ENCODE measurements around the gene ZNF17. TPM values are rescaled to one million over a fixed set of nuclear protein-coding genes. Genes with fewer than 3 reads are reported as not detected.
"Not testable (repeated sequence)": the region's sequence is repeated elsewhere in the genome, so short reads cannot be mapped to it uniquely, and the experiment has no call there.

Gene ZNF17
- total RNA-seq, 2 experiments from 2014 or later: 14.9 to 31.4 TPM

- ChIA-PET CTCF (ENCODE audit: unreplicated experiment) (no interaction called here), POLR2A (interaction anchor here (0.6 to 0.7 kb wide), 3 partner anchors 16 to 305 kb away, joined by 3 to 4 read pairs (median 4); no protein-coding TSS in a partner anchor)
- Histone ChIP-seq H3K9me3 (ENCODE audit: low read length) (no peaks in the 10 kb centered on the region), H4K20me1 (ENCODE audit: insufficient read depth, low read length) (no peaks in the 10 kb centered on the region), H3K27ac (ENCODE audit: low read depth, low read length, poor library complexity, severe bottlenecking) (no peak overlapping the region), H3K4me3 (ENCODE audit: low read depth, low read length, poor library complexity, severe bottlenecking) (no peak overlapping the region), H3K4me1 (ENCODE audit: insufficient read depth, low read length, poor library complexity, severe bottlenecking) (peaks cover 12% of the 10 kb centered on the region), H3K36me3 (ENCODE audit: insufficient read depth, low read length) (no peaks in the 10 kb centered on the region), H3K79me2 (ENCODE audit: insufficient read depth, low read depth, low read length) (peaks cover 6% of the 10 kb centered on the region; the same call in 1 of the 2 replicates), H2AFZ (ENCODE audit: low read length) (no peak overlapping the region), H3K9me2 (ENCODE audit: insufficient read depth, low read length) (no peaks in the 10 kb centered on the region), H3K4me2 (ENCODE audit: low read length) (no peak overlapping the region)
- no peak for TF ChIP-seq EZH2phosphoT487 (IDR thresholded peaks at IDR 0.05; ENCODE audit: borderline replicate concordance, low read depth, low read length)
- TF ChIP-seq CTCF (conservative IDR thresholded peaks at IDR 0.05; ENCODE audit: low read length): no peak
- intact Hi-C loops (cut with micrococcal nuclease; ENCODE audit: unreplicated experiment): no loop called here
- DNase-seq (ENCODE audit: low spot score): no peak
- BruUV-seq (replicated peaks): no TSS peak
Measured at GRCh38 chr19:57366776-57367175, 44.2 kb upstream of the ZNF17 start.

GRCh38 chr19:57374179-57374578 lies 36.8 kb upstream of the ZNF17 start:
- CTCF ChIA-PET (ENCODE audit: unreplicated experiment): no interaction called here
- no peak overlapping the region for H3K4me3 ChIP-seq (ENCODE audit: low read depth, low read length, poor library complexity, severe bottlenecking)
- H3K4me2 ChIP-seq (ENCODE audit: low read length): no peak overlapping the region
- peaks cover 22% of the 10 kb centered on the region for H3K9me3 ChIP-seq (ENCODE audit: low read length)
- H3K4me1 ChIP-seq (ENCODE audit: insufficient read depth, low read length, poor library complexity, severe bottlenecking): no peaks in the 10 kb centered on the region
- H2AFZ ChIP-seq (ENCODE audit: low read length): no peak overlapping the region
- no peak overlapping the region for H3K27ac ChIP-seq (ENCODE audit: low read depth, low read length, poor library complexity, severe bottlenecking)
- DNase-seq (ENCODE audit: low spot score): no peak
- BruUV-seq (replicated peaks): no TSS peak
- POLR2A ChIA-PET: no interaction called here
- no peaks in the 10 kb centered on the region for H3K9me2 ChIP-seq (ENCODE audit: insufficient read depth, low read length)
- peaks cover 56% of the 10 kb centered on the region for H3K36me3 ChIP-seq (ENCODE audit: insufficient read depth, low read length)
- H3K79me2 ChIP-seq (ENCODE audit: insufficient read depth, low read depth, low read length): no peaks in the 10 kb centered on the region
- intact Hi-C loops (cut with micrococcal nuclease; ENCODE audit: unreplicated experiment): no loop called here
- TF ChIP-seq EZH2phosphoT487 (IDR thresholded peaks at IDR 0.05; ENCODE audit: borderline replicate concordance, low read depth, low read length) (no peak), CTCF (conservative IDR thresholded peaks at IDR 0.05; ENCODE audit: low read length) (no peak)
- H4K20me1 ChIP-seq (ENCODE audit: insufficient read depth, low read length): no peaks in the 10 kb centered on the region

GRCh38 chr19:57374647-57375046 lies 36.3 kb upstream of the ZNF17 start:
- H3K27ac ChIP-seq (ENCODE audit: low read depth, low read length, poor library complexity, severe bottlenecking); H3K4me1 ChIP-seq (ENCODE audit: insufficient read depth, low read length, poor library complexity, severe bottlenecking); H3K79me2 ChIP-seq (ENCODE audit: insufficient read depth, low read depth, low read length); H3K4me2 ChIP-seq (ENCODE audit: low read length); CTCF ChIA-PET (ENCODE audit: unreplicated experiment); BruUV-seq (replicated peaks); DNase-seq (ENCODE audit: low spot score); H2AFZ ChIP-seq (ENCODE audit: low read length); POLR2A ChIA-PET; H4K20me1 ChIP-seq (ENCODE audit: insufficient read depth, low read length); intact Hi-C loops (cut with micrococcal nuclease; ENCODE audit: unreplicated experiment); H3K9me2 ChIP-seq (ENCODE audit: insufficient read depth, low read length); H3K4me3 ChIP-seq (ENCODE audit: low read depth, low read length, poor library complexity, severe bottlenecking): not testable (repeated sequence)
- peaks cover 26% of the 10 kb centered on the region for H3K9me3 ChIP-seq (ENCODE audit: low read length)
- peaks cover 56% of the 10 kb centered on the region for H3K36me3 ChIP-seq (ENCODE audit: insufficient read depth, low read length)

Measured in OCI-LY7 (cell line).